ENCODE results near the gene COL18A1. TPM values are rescaled to one million over a fixed set of nuclear protein-coding genes. Genes with fewer than 3 reads are reported as not detected.

The COL18A1 gene
- total and polyA plus RNA-seq, 7 experiments from 2014 or later, result 7.0 to 89.8 (median 15.4) TPM

GRCh38 chr21:45430521-45431501 lies 25.8 kb downstream of the COL18A1 start:
- Mint-ChIP-seq H3K27ac (no peak overlapping the region), H3K4me3 (no peak overlapping the region), H3K27me3 (peaks cover 0 to 5% (median 0%) of the 10 kb centered on the region in 5 donors), H3K9me3 (no peaks in the 10 kb centered on the region), H3K36me3 (no peaks in the 10 kb centered on the region), H3K4me1 (peaks cover 0 to 3% (median 0%) of the 10 kb centered on the region in 7 donors)
- no peaks in the 10 kb centered on the region for H3K4me1 ChIP-seq (ENCODE audit: control insufficient read depth in 2 of 2, insufficient read depth in 2 of 2, low read length in 2 of 2)
- ChIA-PET CTCF (no interaction called here), POLR2A (no interaction called here)
- H3K9me3 ChIP-seq (ENCODE audit: control insufficient read depth in 2 of 3, low read length in 3 of 3), result no peaks in the 10 kb centered on the region
- no peak overlapping the region for H3K4me3 ChIP-seq (ENCODE audit: low read length)
- no peaks in the 10 kb centered on the region for H3K27me3 ChIP-seq (ENCODE audit: control insufficient read depth in 2 of 2, insufficient read depth in 2 of 2, low read length in 2 of 2)
- H3K36me3 ChIP-seq (ENCODE audit: control insufficient read depth in 2 of 3, insufficient read depth in 3 of 3, low read length in 3 of 3), result no peaks in the 10 kb centered on the region
- intact Hi-C loops (cut with micrococcal nuclease), result loop anchor here in 1 of 2 donors (10.0 kb wide), 1 partner anchor 394 kb away; no protein-coding TSS in a partner anchor
- no peak for DNase-seq
- ATAC-seq, result no peak
- H3K27ac ChIP-seq (ENCODE audit: low read depth, low read length), result no peak overlapping the region

DNA sequence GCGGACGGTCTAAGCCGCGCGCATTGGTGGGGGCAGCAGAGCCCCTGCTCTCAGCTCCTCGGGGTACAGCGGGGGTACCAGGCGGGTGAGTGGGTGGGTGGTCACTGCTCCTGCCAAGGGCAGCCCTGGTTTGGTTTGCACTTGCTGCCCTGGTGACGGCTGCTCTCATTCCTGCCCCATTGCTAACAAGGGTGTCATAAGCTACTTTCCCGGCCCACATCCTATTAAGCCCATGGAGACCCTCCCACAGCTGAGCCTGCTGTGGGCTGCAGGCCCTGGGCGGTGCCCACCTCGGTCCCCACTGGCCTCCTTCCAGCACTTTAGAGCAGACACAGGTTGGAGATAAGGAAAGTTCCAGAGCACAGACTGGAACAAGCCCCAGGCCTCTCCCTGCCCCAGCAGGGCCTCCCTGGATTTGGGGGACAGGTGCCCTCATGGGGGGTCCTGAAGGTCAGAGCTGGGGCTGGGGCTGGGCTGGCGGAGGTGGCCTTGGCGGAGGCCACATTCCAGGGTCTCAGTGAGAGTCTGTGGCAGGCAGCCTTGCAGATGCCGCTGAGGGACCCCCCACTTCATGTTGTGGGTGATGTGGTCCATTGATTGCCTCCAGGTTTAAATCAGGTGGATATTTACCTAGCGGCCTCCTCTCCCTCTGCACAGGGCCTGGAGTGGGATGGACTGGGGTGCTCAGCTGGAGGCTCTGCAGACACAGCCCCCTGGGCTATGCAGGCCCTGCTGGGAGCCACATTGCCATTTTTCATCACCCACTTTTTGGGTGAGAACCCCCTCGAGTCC lies 27.0 kb downstream of the COL18A1 start:
- Histone ChIP-seq H3K4me1 (ENCODE audit: control insufficient read depth in 2 of 2, insufficient read depth in 2 of 2, low read length in 2 of 2) (no peaks in the 10 kb centered on the region), H3K27ac (ENCODE audit: low read depth, low read length) (no peak overlapping the region), H3K4me3 (ENCODE audit: low read length) (no peak overlapping the region), H3K36me3 (ENCODE audit: control insufficient read depth in 2 of 3, insufficient read depth in 3 of 3, low read length in 3 of 3) (no peaks in the 10 kb centered on the region), H3K9me3 (ENCODE audit: control insufficient read depth in 2 of 3, low read length in 3 of 3) (no peaks in the 10 kb centered on the region), H3K27me3 (ENCODE audit: control insufficient read depth in 2 of 2, insufficient read depth in 2 of 2, low read length in 2 of 2) (no peaks in the 10 kb centered on the region)
- ChIA-PET POLR2A (no interaction called here), CTCF (no interaction called here)
- DNase-seq (no peak), ATAC-seq (no peak)
- intact Hi-C loops (cut with micrococcal nuclease), result loop anchor here in 1 of 2 donors (10.0 kb wide), 1 partner anchor 393 kb away; no protein-coding TSS in a partner anchor
- H3K4me3 Mint-ChIP-seq, result no peak overlapping the region
- H3K27me3 Mint-ChIP-seq, result peaks cover 0 to 5% (median 0%) of the 10 kb centered on the region in 5 donors
- no peaks in the 10 kb centered on the region for H3K9me3 Mint-ChIP-seq
- H3K36me3 Mint-ChIP-seq, result no peaks in the 10 kb centered on the region
- no peak overlapping the region for H3K27ac Mint-ChIP-seq
- H3K4me1 Mint-ChIP-seq, result peaks cover 0 to 8% (median 4%) of the 10 kb centered on the region in 7 donors

GRCh38 chr21:45432575-45433255 lies 27.8 kb downstream of the COL18A1 start:
- H3K4me3 ChIP-seq (ENCODE audit: low read length), result no peak overlapping the region
- Mint-ChIP-seq H3K9me3 (no peaks in the 10 kb centered on the region), H3K27me3 (peaks cover 0 to 5% (median 0%) of the 10 kb centered on the region in 5 donors), H3K36me3 (no peaks in the 10 kb centered on the region), H3K4me1 (peaks cover 0 to 8% (median 4%) of the 10 kb centered on the region in 7 donors), H3K4me3 (no peak overlapping the region), H3K27ac (no peak overlapping the region)
- POLR2A ChIA-PET, result no interaction called here
- no peak for DNase-seq
- CTCF ChIA-PET, result no interaction called here
- no peaks in the 10 kb centered on the region for H3K36me3 ChIP-seq (ENCODE audit: control insufficient read depth in 2 of 3, insufficient read depth in 3 of 3, low read length in 3 of 3)
- H3K27ac ChIP-seq (ENCODE audit: low read depth, low read length), result no peak overlapping the region
- ATAC-seq, result no peak
- no peaks in the 10 kb centered on the region for H3K27me3 ChIP-seq (ENCODE audit: control insufficient read depth in 2 of 2, insufficient read depth in 2 of 2, low read length in 2 of 2)
- no peaks in the 10 kb centered on the region for H3K9me3 ChIP-seq (ENCODE audit: control insufficient read depth in 2 of 3, low read length in 3 of 3)
- no peaks in the 10 kb centered on the region for H3K4me1 ChIP-seq (ENCODE audit: control insufficient read depth in 2 of 2, insufficient read depth in 2 of 2, low read length in 2 of 2)
- intact Hi-C loops (cut with micrococcal nuclease), result loop anchor here in 1 of 2 donors (10.0 kb wide), 1 partner anchor 392 kb away; no protein-coding TSS in a partner anchor

- Histone ChIP-seq H3K27me3 (ENCODE audit: control insufficient read depth in 2 of 2, insufficient read depth in 2 of 2, low read length in 2 of 2) (no peaks in the 10 kb centered on the region), H3K9me3 (ENCODE audit: control insufficient read depth in 2 of 3, low read length in 3 of 3) (no peaks in the 10 kb centered on the region), H3K4me1 (ENCODE audit: control insufficient read depth in 2 of 2, insufficient read depth in 2 of 2, low read length in 2 of 2) (no peaks in the 10 kb centered on the region), H3K36me3 (ENCODE audit: control insufficient read depth in 2 of 3, insufficient read depth in 3 of 3, low read length in 3 of 3) (no peaks in the 10 kb centered on the region), H3K4me3 (ENCODE audit: low read length) (no peak overlapping the region), H3K27ac (ENCODE audit: low read depth, low read length) (no peak overlapping the region)
- Mint-ChIP-seq H3K27me3 (peaks cover 0 to 5% (median 0%) of the 10 kb centered on the region in 5 donors), H3K4me3 (no peak overlapping the region), H3K4me1 (peaks cover 0 to 8% (median 4%) of the 10 kb centered on the region in 7 donors), H3K36me3 (no peaks in the 10 kb centered on the region), H3K9me3 (no peaks in the 10 kb centered on the region), H3K27ac (no peak overlapping the region)
- intact Hi-C loops (cut with micrococcal nuclease), result loop anchor here in 1 of 2 donors (10.0 kb wide), 1 partner anchor 392 kb away; no protein-coding TSS in a partner anchor
- DNase-seq (no peak), ATAC-seq (no peak)
- ChIA-PET POLR2A (no interaction called here), CTCF (no interaction called here)
Observed at GRCh38 chr21:45433301-45433700, 28.3 kb downstream of the COL18A1 start.

GRCh38 chr21:45433911-45434644 lies 29.1 kb downstream of the COL18A1 start:
- Histone ChIP-seq H3K9me3 (ENCODE audit: control insufficient read depth in 2 of 3, low read length in 3 of 3) (no peaks in the 10 kb centered on the region), H3K36me3 (ENCODE audit: control insufficient read depth in 2 of 3, insufficient read depth in 3 of 3, low read length in 3 of 3) (no peaks in the 10 kb centered on the region), H3K27ac (ENCODE audit: low read depth, low read length) (no peak overlapping the region), H3K4me1 (ENCODE audit: control insufficient read depth in 2 of 2, insufficient read depth in 2 of 2, low read length in 2 of 2) (peaks cover 3 to 4% of the 10 kb centered on the region in 2 donors), H3K27me3 (ENCODE audit: control insufficient read depth in 2 of 2, insufficient read depth in 2 of 2, low read length in 2 of 2) (no peaks in the 10 kb centered on the region), H3K4me3 (ENCODE audit: low read length) (no peak overlapping the region)
- no peak for ATAC-seq
- no peak for DNase-seq
- Mint-ChIP-seq H3K27me3 (peaks cover 0 to 5% (median 0%) of the 10 kb centered on the region in 5 donors), H3K27ac (peak overlapping the region in 1 of 9 donors; percentile 36), H3K4me3 (no peak overlapping the region), H3K36me3 (no peaks in the 10 kb centered on the region), H3K4me1 (peaks cover 0 to 11% (median 5%) of the 10 kb centered on the region in 7 donors), H3K9me3 (no peaks in the 10 kb centered on the region)
- ChIA-PET CTCF (no interaction called here), POLR2A (no interaction called here)
- intact Hi-C loops (cut with micrococcal nuclease), result loop anchor here in 1 of 2 donors (10.0 kb wide), 1 partner anchor 391 kb away; no protein-coding TSS in a partner anchor
